SK-MEL-5 (cell line): Measurements from ENCODE around the gene NAA60. TPM values are rescaled to one million over a fixed set of nuclear protein-coding genes. Genes with fewer than 3 reads are reported as not detected.
"Not testable (repeated sequence)": the region's sequence is repeated elsewhere in the genome, so short reads cannot be mapped to it uniquely, and the experiment has no call there.

ENCODE experiments used
- DNase-seq: peaks from one replicate; pipeline ENCODE4 v3.0.0-alpha.2; 2016; ENCODE audit warnings: low read depth, low spot score
- in situ Hi-C: cut with HindIII; loops from 2 replicates; pipeline ENCODE4 v1.10.0; 2016; ENCODE audit warnings: low sequenced_read_pairs, high pct_unique_total_duplicates, low pct_unique_long_range_greater_than_20kb
- small RNA-seq, 2 experiments: library from RNA; depleted of rRNA; stranded (forward); fragments of <200 nt; gene quantifications; one replicate each; pipeline ENCODE3, GENCODE V24; 2014
- total RNA-seq: library from RNA; depleted of rRNA; stranded (reverse); fragments of >200 nt; shearing (Covaris generic); gene quantifications from 2 replicates; pipeline ENCODE4 v1.2.3, GENCODE V29; 2014; rRNA removed

The NAA60 gene
- total RNA-seq, 1 experiment from 2014 or later: 4.7 TPM

- in situ Hi-C loops: no loop called here
- DNase-seq: no peak
Observed at GRCh38 chr16:3520413-3520812, 76.9 kb downstream of the NAA60 start.

GRCh38 chr16:3520841-3521240 lies 77.4 kb downstream of the NAA60 start:
- in situ Hi-C loops: no loop called here
- DNase-seq: no peak

- DNase-seq: no peak
- in situ Hi-C loops: no loop called here
Observed at GRCh38 chr16:3523281-3523680, 79.8 kb downstream of the NAA60 start.

DNA sequence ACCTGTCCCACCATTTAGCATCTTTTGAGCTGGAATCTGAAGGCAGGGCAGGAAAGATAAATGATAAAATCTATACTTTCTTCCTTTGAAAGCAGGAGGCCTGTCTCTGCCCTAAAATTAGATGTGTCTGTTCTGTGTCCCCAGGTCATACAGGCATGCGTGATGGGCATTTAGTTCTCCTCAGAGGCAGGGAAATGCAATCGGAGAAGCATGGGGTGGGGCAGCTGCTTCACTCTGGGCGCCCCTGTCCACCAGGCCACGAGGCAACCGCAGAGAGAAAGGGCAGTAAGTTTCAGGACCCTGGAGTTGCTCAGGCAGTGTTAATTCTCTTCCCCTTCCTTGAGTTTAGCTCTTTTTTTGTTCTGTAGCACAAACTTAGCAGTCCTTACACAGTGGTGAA lies 82.5 kb downstream of the NAA60 start:
- in situ Hi-C loops: no loop called here

GRCh38 chr16:3527216-3527829 lies 83.8 kb downstream of the NAA60 start:
- peak; percentile 71 for DNase-seq
- in situ Hi-C loops: not testable (repeated sequence)

More for the DNA sequence above, 82.5 kb downstream of the NAA60 start:
- no peak for DNase-seq

- in situ Hi-C loops: no loop called here
- no peak for DNase-seq
Observed at GRCh38 chr16:3528406-3528805, 84.9 kb downstream of the NAA60 start.

DNA sequence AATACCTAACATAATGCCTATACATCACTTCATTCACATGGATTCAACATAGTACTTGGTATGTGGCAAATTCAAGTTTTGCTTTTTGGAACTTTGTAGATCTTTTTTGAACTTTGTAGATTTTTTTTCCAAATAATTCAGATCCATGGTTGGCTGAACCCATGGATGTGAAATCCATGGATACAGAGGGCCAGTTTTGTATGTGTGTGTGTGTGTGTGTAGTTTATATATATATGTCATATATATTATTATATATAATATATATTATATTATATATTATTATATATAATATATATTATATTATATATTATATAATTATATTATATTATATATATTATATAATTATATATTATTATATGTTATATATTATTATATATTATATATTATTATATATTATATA lies 85.7 kb downstream of the NAA60 start:
- in situ Hi-C loops: no loop called here
- no peak for DNase-seq

- DNase-seq: no peak
- in situ Hi-C loops: no loop called here
Observed at GRCh38 chr16:3530371-3530914, 87.0 kb downstream of the NAA60 start.

GRCh38 chr16:3532741-3533140 lies 89.3 kb downstream of the NAA60 start:
- in situ Hi-C loops: no loop called here
- no peak for DNase-seq

- in situ Hi-C loops: no loop called here
- no peak for DNase-seq
Observed at GRCh38 chr16:3534126-3534525, 90.6 kb downstream of the NAA60 start.

GRCh38 chr16:3536271-3536731 lies 92.8 kb downstream of the NAA60 start:
- in situ Hi-C loops: no loop called here
- no peak for DNase-seq

Small RNA genes lying within 50 kb of the gene (small RNA-seq; reads per million reads assigned to genes)
- 0 reads per million in 2 experiments for gene MIR6126

Other genes with a start within 250 kb of the NAA60 start
- gene ZNF200, start 208.5 kb upstream of the NAA60 start, total RNA-seq: 9.4 and 11.5 TPM in 2 replicates
- not detected in 2 replicates for gene MEFV, start 187.0 kb upstream of the NAA60 start, total RNA-seq
- gene ZNF263, start 160.2 kb upstream of the NAA60 start, total RNA-seq: 42.9 and 48.0 TPM in 2 replicates
- 2.8 and 3.6 TPM in 2 replicates for gene TIGD7, start 138.2 kb upstream of the NAA60 start, total RNA-seq
- 17.2 and 17.6 TPM in 2 replicates for gene ZNF75A, start 138.2 kb upstream of the NAA60 start, total RNA-seq
- gene OR2C1, start 87.8 kb upstream of the NAA60 start, total RNA-seq: not detected in 2 replicates
- gene ZSCAN32, start 42.7 kb upstream of the NAA60 start, total RNA-seq: 9.0 and 13.3 TPM in 2 replicates
- 11.6 and 13.4 TPM in 2 replicates for gene ZNF174, start 42.5 kb upstream of the NAA60 start, total RNA-seq
- gene ZNF597, start 176 bp upstream of the NAA60 start, total RNA-seq: 2.8 and 3.1 TPM in 2 replicates
- gene C16orf90, start 51.8 kb downstream of the NAA60 start, total RNA-seq: not detected in 2 replicates
- 19.0 and 23.6 TPM in 2 replicates for gene CLUAP1, start 57.3 kb downstream of the NAA60 start, total RNA-seq
- gene NLRC3, start 133.7 kb downstream of the NAA60 start, total RNA-seq: not detected in 2 replicates
- gene SLX4, start 167.9 kb downstream of the NAA60 start, total RNA-seq: 1.8 and 2.0 TPM in 2 replicates
- gene DNASE1, start 211.0 kb downstream of the NAA60 start, total RNA-seq: 3.6 and 3.9 TPM in 2 replicates